Astrocyte (in vitro differentiated cells and primary cell): ENCODE results near the gene ITSN1. TPM values are rescaled to one million over a fixed set of nuclear protein-coding genes. Genes with fewer than 3 reads are reported as not detected.

Source experiments
- DNase-seq: peaks from one replicate; pipeline ENCODE4 v3.0.0-alpha.2; 2010; ENCODE audit warnings: low read depth
- FAIRE-seq: peaks from 2 replicates; lab custom pipeline; 2011; peaks lifted over from hg19 to GRCh38; lab: Jason Lieb, UNC
- H2AFZ ChIP-seq: 2 replicates; pipeline ENCODE4 v1.6.0; 2012; ENCODE audit warnings: low read depth, low read length, inconsistent platforms
- H3K27ac ChIP-seq: 2 replicates; pipeline ENCODE4 v1.5.1; 2011; ENCODE audit warnings: low read depth, low read length, inconsistent platforms
- H3K27me3 ChIP-seq: 2 replicates; pipeline ENCODE4 v1.6.0; 2011; ENCODE audit warnings: low read length, inconsistent platforms; ENCODE audit not compliant: insufficient read depth
- H3K36me3 ChIP-seq: 2 replicates; pipeline ENCODE4 v1.5.1; 2011; ENCODE audit warnings: low read length, inconsistent platforms; ENCODE audit not compliant: insufficient read depth
- H3K4me1 ChIP-seq: 2 replicates; pipeline ENCODE4 v1.5.1; 2011; ENCODE audit warnings: low read length, inconsistent platforms; ENCODE audit not compliant: insufficient read depth
- H3K4me2 ChIP-seq: 2 replicates; pipeline ENCODE4 v1.6.0; 2012; ENCODE audit warnings: low read length, inconsistent platforms
- H3K4me3 ChIP-seq: 2 replicates; pipeline ENCODE4 v1.5.1; 2011; ENCODE audit warnings: low read depth, mild to moderate bottlenecking, low read length, inconsistent platforms; ENCODE audit not compliant: insufficient read depth
- H3K79me2 ChIP-seq: 2 replicates; pipeline ENCODE4 v1.6.0; 2012; ENCODE audit warnings: mild to moderate bottlenecking, low read length, inconsistent platforms; ENCODE audit not compliant: insufficient read depth
- H3K9ac ChIP-seq: 2 replicates; pipeline ENCODE4 v1.6.0; 2012; ENCODE audit warnings: mild to moderate bottlenecking, low read length, inconsistent platforms
- H3K9me3 ChIP-seq: 2 replicates; pipeline ENCODE4 v1.5.1; 2012; ENCODE audit warnings: low read depth, mild to moderate bottlenecking, low read length, inconsistent platforms; ENCODE audit not compliant: insufficient read depth
- H4K20me1 ChIP-seq: 2 replicates; pipeline ENCODE4 v1.6.0; 2012; ENCODE audit warnings: low read length, inconsistent platforms; ENCODE audit not compliant: insufficient read depth
- H3K27ac Mint-ChIP-seq: one replicate; pipeline ENCODE4 v1.8.0; 2021; ENCODE audit warnings: mild to moderate bottlenecking, mixed read lengths; ENCODE audit not compliant: unreplicated experiment
- H3K27me3 Mint-ChIP-seq: one replicate; pipeline ENCODE4 v1.8.0; 2021; ENCODE audit warnings: low read depth, mixed read lengths; ENCODE audit not compliant: unreplicated experiment
- H3K36me3 Mint-ChIP-seq: one replicate; pipeline ENCODE4 v1.8.0; 2021; ENCODE audit warnings: low read depth, mixed read lengths; ENCODE audit not compliant: unreplicated experiment
- H3K4me1 Mint-ChIP-seq: one replicate; pipeline ENCODE4 v1.8.0; 2021; ENCODE audit warnings: low read depth, mixed read lengths; ENCODE audit not compliant: unreplicated experiment
- H3K4me3 Mint-ChIP-seq: one replicate; pipeline ENCODE4 v1.8.0; 2021; ENCODE audit warnings: mild to moderate bottlenecking, moderate library complexity, mixed read lengths; ENCODE audit not compliant: unreplicated experiment
- H3K9me3 Mint-ChIP-seq: one replicate; pipeline ENCODE4 v1.8.0; 2021; ENCODE audit warnings: mild to moderate bottlenecking, mixed read lengths; ENCODE audit not compliant: unreplicated experiment
- CTCF ChIP-seq: IDR thresholded peaks from 2 replicates; pipeline ENCODE4 v1.5.1; 2011; ENCODE audit warnings: low read depth, mild to moderate bottlenecking, inconsistent platforms, low read length, moderate library complexity; ENCODE audit not compliant: insufficient read depth
- EZH2 ChIP-seq: IDR thresholded peaks from 2 replicates; pipeline ENCODE4 v1.6.1; 2012; ENCODE audit warnings: mild to moderate bottlenecking, low read length, inconsistent platforms; ENCODE audit not compliant: insufficient read depth
- total RNA-seq: library from RNA; stranded (reverse); gene quantifications from 2 replicates; pipeline ENCODE4 v1.2.1, GENCODE V29; 2021

Gene ITSN1
- total RNA-seq, 1 donor from 2014 or later, result 77.3 TPM

- Histone ChIP-seq H2AFZ (no peak overlapping the region), H3K27ac (no peak overlapping the region), H3K9me3 (no peaks in the 10 kb centered on the region), H3K36me3 (peaks cover 9% of the 10 kb centered on the region), H3K27me3 (no peaks in the 10 kb centered on the region), H3K9ac (no peak overlapping the region), H3K4me1 (peaks cover 8% of the 10 kb centered on the region), H3K4me2 (peak overlapping the region; percentile 17), H3K79me2 (no peaks in the 10 kb centered on the region), H3K4me3 (no peak overlapping the region), H4K20me1 (no peaks in the 10 kb centered on the region)
- peak overlapping the region; percentile 49 for H3K27ac Mint-ChIP-seq
- TF ChIP-seq EZH2 (no peak), CTCF (no peak)
- DNase-seq (peak; percentile 48), FAIRE-seq (no peak)
- H3K4me3 Mint-ChIP-seq, result no peak overlapping the region
- H3K36me3 Mint-ChIP-seq, result peaks cover 39% of the 10 kb centered on the region
- H3K27me3 Mint-ChIP-seq, result no peaks in the 10 kb centered on the region
- H3K4me1 Mint-ChIP-seq, result peaks cover 12% of the 10 kb centered on the region
- H3K9me3 Mint-ChIP-seq, result peaks cover 5% of the 10 kb centered on the region
These were observed 192.7 kb downstream of the ITSN1 start for GRCh38 chr21:33834801-33835500.

DNA sequence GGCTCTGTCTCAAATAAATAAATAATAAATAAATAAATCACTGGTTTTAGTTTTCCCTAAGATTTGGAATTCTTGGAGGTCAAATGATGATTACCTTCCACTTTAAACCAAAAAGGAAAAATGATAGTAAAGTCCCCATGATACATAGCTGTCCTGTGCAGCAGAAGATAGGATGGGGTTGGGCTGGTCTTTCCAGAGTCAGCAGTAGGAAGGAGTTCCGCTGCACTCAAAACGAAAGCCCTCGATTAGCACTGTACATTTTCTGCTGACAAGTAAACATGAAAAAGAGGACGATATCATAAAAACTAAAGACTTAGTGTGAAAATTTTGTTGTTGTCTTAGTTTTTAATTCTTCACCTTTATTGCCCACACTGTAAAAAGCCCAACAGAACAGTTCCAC, 193.6 kb downstream of the ITSN1 start:
- Histone ChIP-seq H3K27ac (no peak overlapping the region), H3K4me1 (peaks cover 8% of the 10 kb centered on the region), H3K36me3 (peaks cover 3% of the 10 kb centered on the region), H3K4me3 (no peak overlapping the region), H2AFZ (no peak overlapping the region), H3K9me3 (no peaks in the 10 kb centered on the region), H3K79me2 (no peaks in the 10 kb centered on the region), H4K20me1 (no peaks in the 10 kb centered on the region), H3K4me2 (no peak overlapping the region), H3K27me3 (no peaks in the 10 kb centered on the region), H3K9ac (no peak overlapping the region)
- DNase-seq, result no peak
- peaks cover 36% of the 10 kb centered on the region for H3K36me3 Mint-ChIP-seq
- peaks cover 5% of the 10 kb centered on the region for H3K9me3 Mint-ChIP-seq
- H3K4me1 Mint-ChIP-seq, result peaks cover 15% of the 10 kb centered on the region
- H3K27ac Mint-ChIP-seq, result no peak overlapping the region
- TF ChIP-seq EZH2 (no peak), CTCF (no peak)
- no peak overlapping the region for H3K4me3 Mint-ChIP-seq
- no peak for FAIRE-seq
- no peaks in the 10 kb centered on the region for H3K27me3 Mint-ChIP-seq

GRCh38 chr21:33836408-33836807, 194.1 kb downstream of the ITSN1 start:
- Mint-ChIP-seq H3K36me3 (peaks cover 33% of the 10 kb centered on the region), H3K4me3 (no peak overlapping the region), H3K27ac (no peak overlapping the region), H3K9me3 (peaks cover 5% of the 10 kb centered on the region), H3K27me3 (no peaks in the 10 kb centered on the region), H3K4me1 (peaks cover 15% of the 10 kb centered on the region)
- Histone ChIP-seq H3K4me1 (peaks cover 8% of the 10 kb centered on the region), H2AFZ (no peak overlapping the region), H3K4me2 (no peak overlapping the region), H3K27me3 (no peaks in the 10 kb centered on the region), H3K79me2 (no peaks in the 10 kb centered on the region), H3K27ac (no peak overlapping the region), H3K9me3 (no peaks in the 10 kb centered on the region), H3K9ac (no peak overlapping the region), H3K36me3 (peaks cover 3% of the 10 kb centered on the region), H4K20me1 (no peaks in the 10 kb centered on the region), H3K4me3 (no peak overlapping the region)
- TF ChIP-seq EZH2 (no peak), CTCF (no peak)
- DNase-seq (no peak), FAIRE-seq (no peak)
